B cell (primary cell): ENCODE data around the gene LRRTM3.

ENCODE experiments used
- CTCF ChIP-seq: fragments of 200-600 bp; IDR thresholded peaks from one replicate; pipeline ENCODE4 v1.8.0; 2022; ENCODE audit warnings: antibody characterized with exemption, mild to moderate bottlenecking
- EZH2 ChIP-seq: IDR thresholded peaks from 2 replicates; pipeline ENCODE4 v1.6.1; 2012; ENCODE audit warnings: borderline replicate concordance, low read depth, mild to moderate bottlenecking, moderate library complexity, low read length; ENCODE audit not compliant: insufficient read depth, poor library complexity, severe bottlenecking

- no peak for TF ChIP-seq CTCF
- no peak for TF ChIP-seq EZH2
These were observed 1.0 kb downstream of the LRRTM3 start for GRCh38 chr10:66926841-66927240.
